ENCODE data around the gene PRPF40B.

Gene PRPF40B

DNA sequence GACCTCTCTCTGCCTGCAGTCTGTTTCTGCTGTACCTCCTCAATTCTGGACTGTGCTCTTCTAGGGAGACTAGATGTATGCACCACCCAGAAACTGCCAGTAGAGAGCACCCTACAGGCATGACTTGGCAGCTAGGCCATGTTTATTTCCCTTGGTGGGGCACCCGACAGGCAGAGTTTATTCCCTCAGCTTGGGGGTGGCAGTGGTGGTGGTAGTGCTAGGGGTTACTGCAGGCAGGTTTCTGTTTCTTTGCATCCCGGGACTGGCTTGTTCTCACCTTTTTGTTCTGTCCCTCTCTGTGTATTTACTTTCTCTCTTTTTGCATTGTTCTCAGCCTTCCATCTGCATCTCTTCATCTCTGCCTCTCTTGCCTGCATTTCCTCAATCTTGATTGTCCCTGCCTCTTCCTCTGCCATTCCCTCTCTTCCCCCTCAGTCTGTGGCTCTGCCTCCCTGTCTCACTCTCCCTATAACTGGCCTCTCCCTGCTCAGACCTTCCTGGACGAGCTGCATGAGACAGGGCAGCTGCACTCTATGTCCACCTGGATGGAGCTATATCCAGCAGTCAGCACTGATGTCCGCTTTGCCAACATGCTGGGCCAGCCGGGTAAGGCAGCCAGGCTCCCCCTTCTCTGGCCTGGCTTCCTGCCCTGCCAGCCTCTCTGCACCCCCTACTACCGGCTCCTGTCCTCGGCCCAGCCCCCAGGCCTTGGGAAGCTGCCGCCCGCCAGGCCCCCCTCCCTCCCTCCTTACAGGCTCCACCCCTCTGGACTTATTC lies 13.8 kb downstream of the PRPF40B start:
- no peak for DNase-seq (ENCODE audit: low read depth)
- TF ChIP-seq, protein P1, sequence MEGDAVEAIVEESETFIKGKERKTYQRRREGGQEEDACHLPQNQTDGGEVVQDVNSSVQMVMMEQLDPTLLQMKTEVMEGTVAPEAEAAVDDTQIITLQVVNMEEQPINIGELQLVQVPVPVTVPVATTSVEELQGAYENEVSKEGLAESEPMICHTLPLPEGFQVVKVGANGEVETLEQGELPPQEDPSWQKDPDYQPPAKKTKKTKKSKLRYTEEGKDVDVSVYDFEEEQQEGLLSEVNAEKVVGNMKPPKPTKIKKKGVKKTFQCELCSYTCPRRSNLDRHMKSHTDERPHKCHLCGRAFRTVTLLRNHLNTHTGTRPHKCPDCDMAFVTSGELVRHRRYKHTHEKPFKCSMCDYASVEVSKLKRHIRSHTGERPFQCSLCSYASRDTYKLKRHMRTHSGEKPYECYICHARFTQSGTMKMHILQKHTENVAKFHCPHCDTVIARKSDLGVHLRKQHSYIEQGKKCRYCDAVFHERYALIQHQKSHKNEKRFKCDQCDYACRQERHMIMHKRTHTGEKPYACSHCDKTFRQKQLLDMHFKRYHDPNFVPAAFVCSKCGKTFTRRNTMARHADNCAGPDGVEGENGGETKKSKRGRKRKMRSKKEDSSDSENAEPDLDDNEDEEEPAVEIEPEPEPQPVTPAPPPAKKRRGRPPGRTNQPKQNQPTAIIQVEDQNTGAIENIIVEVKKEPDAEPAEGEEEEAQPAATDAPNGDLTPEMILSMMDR (conservative IDR thresholded peaks at IDR 0.05; ENCODE audit: low read depth, low read length), result peak; percentile 85
- H3K4me3 ChIP-seq (ENCODE audit: low read length), result no peak overlapping the region

- no peak for DNase-seq (ENCODE audit: low read depth)
- TF ChIP-seq, protein P1 (conservative IDR thresholded peaks at IDR 0.05; ENCODE audit: low read depth, low read length), result no peak
- no peak overlapping the region for H3K4me3 ChIP-seq (ENCODE audit: low read length)
Measured at GRCh38 chr12:49641748-49642369, 18.5 kb downstream of the PRPF40B start.

- DNase-seq (ENCODE audit: low read depth), result no peak
- TF ChIP-seq, protein P1 (conservative IDR thresholded peaks at IDR 0.05; ENCODE audit: low read depth, low read length), result no peak
Measured at GRCh38 chr12:49642370-49642802, 19.0 kb downstream of the PRPF40B start.

DNA sequence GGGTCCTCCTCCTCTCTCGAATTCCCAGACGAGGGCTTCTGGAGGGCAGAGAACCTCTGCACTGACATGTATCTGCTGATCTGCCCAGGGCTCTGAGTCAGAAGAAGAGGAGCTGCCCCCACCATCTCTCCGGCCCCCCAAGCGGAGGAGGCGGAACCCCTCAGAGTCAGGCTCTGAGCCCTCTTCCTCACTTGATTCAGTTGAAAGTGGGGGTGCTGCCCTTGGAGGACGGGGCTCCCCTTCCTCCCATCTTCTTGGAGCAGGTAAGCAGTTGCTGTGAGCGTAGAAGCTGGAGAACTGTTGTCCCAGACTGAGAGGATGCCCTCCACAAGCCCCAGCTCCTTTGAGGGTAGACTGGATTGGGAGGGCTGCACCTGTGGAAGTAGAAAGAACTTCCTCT lies 19.8 kb downstream of the PRPF40B start:
- no peak for DNase-seq (ENCODE audit: low read depth)
- H3K4me3 ChIP-seq (ENCODE audit: low read length), result no peak overlapping the region
- TF ChIP-seq, protein P1 (conservative IDR thresholded peaks at IDR 0.05; ENCODE audit: low read depth, low read length), result no peak

More at GRCh38 chr12:49642370-49642802, 19.0 kb downstream of the PRPF40B start:
- no peak overlapping the region for H3K4me3 ChIP-seq (ENCODE audit: low read length)

GRCh38 chr12:49643961-49644619 lies 20.7 kb downstream of the PRPF40B start:
- no peak overlapping the region for H3K4me3 ChIP-seq (ENCODE audit: low read length)
- TF ChIP-seq, protein P1 (conservative IDR thresholded peaks at IDR 0.05; ENCODE audit: low read depth, low read length), result no peak

GRCh38 chr12:49644620-49644994 lies 21.2 kb downstream of the PRPF40B start:
- DNase-seq (ENCODE audit: low read depth), result no peak
- H3K4me3 ChIP-seq (ENCODE audit: low read length), result no peak overlapping the region
- TF ChIP-seq, protein P1 (conservative IDR thresholded peaks at IDR 0.05; ENCODE audit: low read depth, low read length), result peak; percentile 97

More at GRCh38 chr12:49643961-49644619, 20.7 kb downstream of the PRPF40B start:
- DNase-seq (ENCODE audit: low read depth), result no peak

Measured in retinal pigment epithelial cell (primary cell).